Inferior parietal cortex (tissue), 1 donor: ENCODE measurements around the gene AMIGO1.

ENCODE experiments used
- DNase-seq: peaks from one replicate; pipeline ENCODE4 v3.0.0-alpha.2; 2016; ENCODE audit errors: extremely low spot score

AMIGO1 gene

GRCh38 chr1:109509176-109510134 lies at the start of gene AMIGO1:
Gene AMIGO1, minus strand, starts transcription at chr1:109509727. Its CDS starts 815 bp downstream, at chr1:109508912.
- no peak for DNase-seq

GRCh38 chr1:109557520-109557919 lies 48.0 kb upstream of the AMIGO1 start:
- DNase-seq, result no peak

GRCh38 chr1:109556563-109556962 lies 47.0 kb upstream of the AMIGO1 start:
- no peak for DNase-seq

GRCh38 chr1:109548321-109549267 lies 39.1 kb upstream of the AMIGO1 start, which contains the start of gene GNAI3:
Gene GNAI3, plus strand, starts transcription at chr1:109548615. Its CDS starts 106 bp downstream, at chr1:109548721.
- peak; percentile 99 for DNase-seq

GRCh38 chr1:109547463-109548320 lies 38.2 kb upstream of the AMIGO1 start:
- peak; percentile 33 for DNase-seq

- DNase-seq, result peak; percentile 98
Observed at GRCh38 chr1:109546311-109547109, 37.0 kb upstream of the AMIGO1 start.

- DNase-seq, result no peak
Observed at GRCh38 chr1:109543988-109544735, 34.6 kb upstream of the AMIGO1 start.

GRCh38 chr1:109543283-109543987 lies 33.9 kb upstream of the AMIGO1 start:
- no peak for DNase-seq

GRCh38 chr1:109542657-109543056 lies 33.1 kb upstream of the AMIGO1 start:
- DNase-seq, result no peak

- DNase-seq, result no peak
Observed at GRCh38 chr1:109541102-109541501, 31.6 kb upstream of the AMIGO1 start.

- peak; percentile 41 for DNase-seq
Observed at GRCh38 chr1:109539676-109540075, 30.1 kb upstream of the AMIGO1 start, which contains the start of gene GPR61. Gene GPR61, plus strand, starts transcription at chr1:109539872. Its CDS starts 3,151 bp downstream, at chr1:109543023.

- no peak for DNase-seq
Observed at GRCh38 chr1:109538827-109539555, 29.5 kb upstream of the AMIGO1 start.

GRCh38 chr1:109537450-109538178 lies 28.1 kb upstream of the AMIGO1 start:
- no peak for DNase-seq

- DNase-seq, result peak; percentile 74
Observed at GRCh38 chr1:109535971-109536491, 26.5 kb upstream of the AMIGO1 start.

GRCh38 chr1:109535481-109535880 lies 26.0 kb upstream of the AMIGO1 start:
- no peak for DNase-seq

GRCh38 chr1:109534307-109534858 lies 24.9 kb upstream of the AMIGO1 start:
- no peak for DNase-seq
